ENCODE measurements around the gene USP25. TPM values are rescaled to one million over a fixed set of nuclear protein-coding genes. Genes with fewer than 3 reads are reported as not detected.

USP25 gene
- total RNA-seq, 1 donor from 2014 or later: 82.8 TPM

DNA sequence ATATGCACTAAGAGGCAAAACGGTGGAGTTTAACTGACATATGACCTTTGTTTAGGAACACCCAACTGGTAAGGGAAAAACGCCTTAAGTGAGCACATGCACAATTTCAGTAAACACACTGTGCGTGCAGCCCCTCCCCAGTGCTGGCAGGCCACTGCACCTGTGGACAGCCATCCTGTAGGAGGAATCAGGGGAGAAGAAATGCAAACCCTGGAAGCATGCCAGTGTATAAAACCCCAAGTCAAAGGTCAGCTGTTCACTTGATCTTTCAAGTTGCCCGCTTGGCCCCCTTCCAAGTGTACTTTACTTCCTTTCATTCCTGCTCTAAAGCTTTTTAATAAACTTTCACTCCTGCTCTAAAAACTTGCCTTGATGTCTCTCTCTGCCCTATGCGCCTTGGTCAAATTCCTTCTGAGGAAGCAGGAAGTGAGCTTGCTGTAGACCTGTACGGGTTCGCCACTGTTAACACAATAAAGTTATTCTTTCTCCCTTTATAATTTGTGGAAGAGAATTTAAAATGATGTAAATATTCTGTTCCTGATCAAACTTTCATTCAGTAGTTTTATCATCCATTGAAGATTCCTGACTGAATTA lies 31.8 kb downstream of the USP25 start:
- DNase-seq (ENCODE audit: low spot score in 2 of 2, unreplicated experiment in 2 of 2): no peak
- H3K36me3 Mint-ChIP-seq: peaks cover 38% of the 10 kb centered on the region
- H3K27ac Mint-ChIP-seq: no peak overlapping the region
- H3K4me3 Mint-ChIP-seq: no peak overlapping the region
- peaks cover 19% of the 10 kb centered on the region for H3K4me1 Mint-ChIP-seq
- no peaks in the 10 kb centered on the region for H3K27me3 Mint-ChIP-seq (ENCODE audit: low read depth)
- peaks cover 31% of the 10 kb centered on the region for H3K9me3 Mint-ChIP-seq
- no peak for TF ChIP-seq CTCF (IDR thresholded peaks at IDR 0.05; ENCODE audit: unreplicated experiment)

GRCh38 chr21:15763359-15763758 lies 33.6 kb downstream of the USP25 start:
- H3K4me1 Mint-ChIP-seq: peaks cover 31% of the 10 kb centered on the region
- peaks cover 16% of the 10 kb centered on the region for H3K9me3 Mint-ChIP-seq
- H3K36me3 Mint-ChIP-seq: peaks cover 30% of the 10 kb centered on the region
- no peak for TF ChIP-seq CTCF (IDR thresholded peaks at IDR 0.05; ENCODE audit: unreplicated experiment)
- no peak for DNase-seq (ENCODE audit: low spot score in 2 of 2, unreplicated experiment in 2 of 2)
- no peak overlapping the region for H3K27ac Mint-ChIP-seq
- no peaks in the 10 kb centered on the region for H3K27me3 Mint-ChIP-seq (ENCODE audit: low read depth)
- H3K4me3 Mint-ChIP-seq: no peak overlapping the region

GRCh38 chr21:15764878-15765277 lies 35.1 kb downstream of the USP25 start:
- Mint-ChIP-seq H3K27ac (no peak overlapping the region), H3K36me3 (peaks cover 29% of the 10 kb centered on the region), H3K4me3 (no peak overlapping the region), H3K9me3 (peaks cover 16% of the 10 kb centered on the region), H3K27me3 (ENCODE audit: low read depth) (no peaks in the 10 kb centered on the region), H3K4me1 (peaks cover 34% of the 10 kb centered on the region)
- TF ChIP-seq CTCF (IDR thresholded peaks at IDR 0.05; ENCODE audit: unreplicated experiment): no peak
- DNase-seq (ENCODE audit: low spot score in 2 of 2, unreplicated experiment in 2 of 2): no peak

DNA sequence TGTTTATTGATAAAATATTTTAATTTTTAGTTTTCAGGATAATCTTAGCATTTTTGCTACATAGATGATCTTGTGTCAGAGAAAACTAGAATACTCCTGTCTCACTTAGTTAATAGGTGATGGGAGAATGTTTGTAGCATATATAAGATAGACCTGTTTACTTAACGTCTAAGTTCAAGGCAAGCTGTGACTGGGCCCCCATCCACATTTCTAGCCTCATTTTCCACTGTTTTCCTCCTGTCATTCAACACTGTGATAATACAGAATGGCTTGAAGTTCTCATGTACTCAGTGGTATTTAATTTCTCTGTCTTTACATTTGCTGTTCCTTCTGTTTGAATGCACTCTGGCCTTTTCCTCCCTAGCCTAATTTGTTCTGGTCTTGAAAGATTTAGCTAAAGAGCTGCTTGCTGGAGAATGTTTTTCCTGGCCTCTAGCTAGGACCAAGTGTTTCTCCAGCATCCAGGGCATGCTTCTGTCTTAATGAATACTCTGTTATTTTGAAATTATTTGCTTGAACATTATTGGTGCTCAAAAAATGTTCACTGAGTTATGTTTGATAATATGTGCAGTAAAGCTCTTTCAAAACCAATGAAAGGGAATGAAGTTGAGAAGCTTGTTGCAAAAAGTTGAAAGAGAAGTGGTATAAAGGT lies 37.3 kb downstream of the USP25 start:
- Mint-ChIP-seq H3K4me1 (peaks cover 34% of the 10 kb centered on the region), H3K9me3 (peaks cover 12% of the 10 kb centered on the region), H3K27me3 (ENCODE audit: low read depth) (no peaks in the 10 kb centered on the region), H3K4me3 (no peak overlapping the region), H3K27ac (peak overlapping the region; percentile 52), H3K36me3 (peaks cover 25% of the 10 kb centered on the region)
- TF ChIP-seq CTCF (IDR thresholded peaks at IDR 0.05; ENCODE audit: unreplicated experiment): no peak
- DNase-seq (ENCODE audit: low spot score in 2 of 2, unreplicated experiment in 2 of 2): no peak

- Mint-ChIP-seq H3K4me1 (peaks cover 39% of the 10 kb centered on the region), H3K36me3 (peaks cover 19% of the 10 kb centered on the region)
Observed at GRCh38 chr21:15768045-15768601, 38.3 kb downstream of the USP25 start.

More at GRCh38 chr21:15768045-15768601, 38.3 kb downstream of the USP25 start:
- Mint-ChIP-seq H3K4me3 (no peak overlapping the region), H3K27me3 (ENCODE audit: low read depth) (no peaks in the 10 kb centered on the region), H3K27ac (peak overlapping the region; percentile 39), H3K9me3 (peaks cover 2% of the 10 kb centered on the region)
- TF ChIP-seq CTCF (IDR thresholded peaks at IDR 0.05; ENCODE audit: unreplicated experiment): no peak
- DNase-seq (ENCODE audit: low spot score in 2 of 2, unreplicated experiment in 2 of 2): no peak
